GM21515 (cell line): ENCODE measurements around the gene PIGU.
"Not testable (repeated sequence)": the region's sequence is repeated elsewhere in the genome, so short reads cannot be mapped to it uniquely, and the experiment has no call there.

Experiments used
- ATAC-seq: cut with Tn5 transposase; IDR thresholded peaks from one replicate; pipeline ENCODE4 v1.9.1; 2021; ENCODE audit not compliant: unreplicated experiment

Gene PIGU

DNA sequence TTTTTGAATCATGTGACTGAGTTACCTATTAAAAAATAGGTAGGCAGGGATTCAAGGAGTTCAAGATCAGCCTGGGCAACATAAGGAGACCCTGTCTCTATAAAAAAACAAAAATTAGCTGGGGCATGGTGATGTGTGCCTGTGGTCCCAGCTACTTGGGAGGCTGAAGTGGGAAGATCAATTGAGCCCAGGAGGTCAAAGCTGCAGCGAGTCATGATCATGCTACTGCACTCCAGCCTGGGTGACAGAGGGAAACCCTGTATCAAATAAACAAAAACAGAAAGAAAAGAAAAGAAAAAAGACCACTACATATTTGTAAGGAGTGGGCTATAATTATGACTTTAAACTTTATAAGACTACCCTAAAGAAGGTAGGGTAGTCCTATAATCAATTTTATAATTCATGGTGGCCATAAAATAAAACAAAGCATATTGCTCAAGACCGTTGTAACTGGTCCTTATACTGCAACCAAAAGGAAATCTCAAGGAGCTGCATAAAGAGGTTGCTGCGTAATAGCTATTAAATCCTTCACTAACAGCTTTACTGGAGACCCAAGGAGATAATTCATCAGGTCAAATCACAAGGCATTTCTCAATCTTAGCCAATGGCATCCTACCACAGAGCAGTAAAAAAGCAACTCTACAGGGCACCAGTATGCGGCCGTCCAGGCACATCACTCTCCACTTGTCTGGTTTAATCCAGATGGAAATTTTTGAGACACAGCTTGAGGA is 13.5 kb downstream of the PIGU start:
- ATAC-seq: no peak

DNA sequence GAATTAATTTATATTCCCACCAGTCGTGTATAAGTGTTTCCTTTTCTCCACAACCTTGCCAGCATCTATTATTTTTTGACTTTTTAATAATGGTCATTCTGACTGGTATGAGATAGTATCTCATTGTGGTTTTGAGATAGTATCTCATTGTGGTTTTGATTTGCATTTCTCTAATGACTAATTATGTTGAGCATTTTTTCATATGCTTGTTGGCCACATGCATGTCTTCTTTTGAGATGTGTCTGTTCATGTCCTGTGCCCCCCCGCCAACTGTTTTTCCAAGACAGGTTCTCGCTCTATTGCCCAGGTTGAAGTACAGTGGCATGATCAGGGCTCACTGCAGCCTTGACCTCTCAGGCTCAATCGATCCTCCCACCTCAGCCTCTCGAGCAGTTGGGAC is 15.1 kb downstream of the PIGU start:
- ATAC-seq: not testable (repeated sequence)

DNA sequence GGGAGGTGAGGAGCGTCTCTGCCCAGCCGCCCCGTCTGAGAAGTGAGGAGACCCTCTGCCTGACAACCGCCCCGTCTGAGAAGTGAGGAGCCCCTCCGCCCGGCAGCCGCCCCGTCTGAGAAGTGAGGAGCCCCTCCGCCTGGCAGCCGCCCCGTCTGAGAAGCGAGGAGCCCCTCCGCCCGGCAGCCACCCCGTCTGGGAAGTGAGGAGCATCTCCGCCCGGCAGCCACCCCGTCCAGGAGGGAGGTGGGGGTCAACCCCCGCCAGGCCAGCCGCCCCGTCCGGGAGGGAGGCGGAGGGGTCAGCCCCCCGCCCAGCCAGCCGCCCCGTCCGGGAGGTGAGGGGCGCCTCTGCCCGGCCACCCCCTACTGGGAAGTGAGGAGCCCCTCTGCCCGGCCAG is 18.2 kb downstream of the PIGU start:
- not testable (repeated sequence) for ATAC-seq

DNA sequence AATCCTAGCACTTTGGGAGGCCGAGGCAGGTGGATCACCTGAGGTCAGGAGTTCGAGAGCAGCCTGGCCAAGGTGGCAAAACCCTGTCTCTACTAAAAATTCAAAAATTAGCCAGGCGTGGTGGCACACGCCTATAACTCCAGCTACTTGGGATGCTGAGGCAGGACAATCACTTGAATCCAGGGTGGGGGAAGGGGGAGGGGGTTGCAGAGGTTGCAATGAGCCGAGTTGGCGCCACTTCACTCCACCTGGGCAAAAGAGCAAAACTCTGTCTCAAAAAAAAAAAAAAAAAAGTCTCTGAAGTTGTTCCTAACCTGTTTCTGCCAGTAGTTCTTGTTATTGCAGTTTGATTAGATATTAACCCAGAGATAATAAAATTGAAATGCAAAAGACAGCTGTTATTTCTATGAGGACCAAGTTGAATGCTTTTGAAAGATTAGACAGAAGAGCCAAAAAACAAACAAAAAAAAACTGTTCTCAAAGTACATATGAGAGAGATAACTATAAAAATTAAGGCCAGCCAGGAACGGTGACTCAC is 22.6 kb downstream of the PIGU start:
- no peak for ATAC-seq

DNA sequence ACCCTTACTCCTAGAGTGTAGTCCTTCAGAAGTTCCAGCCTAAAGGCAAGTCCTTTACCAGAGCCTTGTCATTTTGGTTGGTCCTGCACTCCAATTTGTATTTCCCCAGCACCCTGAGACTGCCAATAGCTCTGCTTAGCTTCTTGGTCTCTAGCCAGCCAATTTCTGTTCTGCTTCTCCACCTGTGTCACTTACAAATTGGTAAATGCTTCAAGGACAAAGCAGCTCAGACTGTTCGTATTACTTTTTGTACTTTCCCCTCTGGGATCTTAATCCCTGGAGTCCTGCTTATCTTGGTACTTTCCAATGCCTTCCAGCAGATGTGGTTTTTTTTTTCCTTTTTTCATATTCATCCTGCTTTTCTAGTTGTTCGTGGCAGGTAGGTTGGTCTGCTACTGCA is 25.7 kb downstream of the PIGU start:
- no peak for ATAC-seq

DNA sequence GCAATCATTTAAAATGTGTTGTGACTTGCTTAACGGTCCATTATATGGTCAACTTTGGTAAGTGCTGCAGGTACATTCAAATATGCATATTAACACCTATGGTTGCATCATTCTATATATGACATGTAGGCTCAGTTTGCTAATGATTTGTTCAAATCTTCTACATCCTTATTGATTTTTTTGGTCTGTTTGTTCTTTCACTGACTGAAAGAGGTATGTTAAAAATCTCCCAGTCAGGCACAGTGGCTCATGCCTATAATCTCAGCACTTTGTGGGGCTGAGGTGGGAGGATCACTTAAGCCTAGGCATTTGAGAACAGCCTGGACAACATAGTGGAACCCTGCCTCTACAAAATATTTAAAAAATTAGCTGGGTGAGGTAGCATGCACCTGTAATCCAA is 29.2 kb downstream of the PIGU start:
- no peak for ATAC-seq

DNA sequence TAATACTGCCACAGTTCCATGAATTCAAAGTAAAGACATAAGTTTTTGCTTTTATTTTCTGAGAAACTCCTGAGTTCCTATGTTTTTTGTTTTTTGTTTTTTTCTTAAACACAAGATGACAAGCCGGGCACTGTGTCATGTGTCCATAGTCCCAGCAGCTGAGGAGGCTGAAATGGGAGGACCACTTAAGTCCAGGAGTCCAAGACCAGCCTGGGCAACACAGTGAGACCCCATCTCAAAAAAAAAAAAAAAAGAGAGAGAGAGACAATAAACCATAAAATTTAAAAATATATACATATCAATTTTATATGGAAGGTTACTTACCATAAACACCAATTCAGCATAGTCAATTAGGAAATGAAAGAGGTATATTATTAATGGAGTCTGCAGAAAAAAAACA is 31.9 kb downstream of the PIGU start:
- no peak for ATAC-seq

DNA sequence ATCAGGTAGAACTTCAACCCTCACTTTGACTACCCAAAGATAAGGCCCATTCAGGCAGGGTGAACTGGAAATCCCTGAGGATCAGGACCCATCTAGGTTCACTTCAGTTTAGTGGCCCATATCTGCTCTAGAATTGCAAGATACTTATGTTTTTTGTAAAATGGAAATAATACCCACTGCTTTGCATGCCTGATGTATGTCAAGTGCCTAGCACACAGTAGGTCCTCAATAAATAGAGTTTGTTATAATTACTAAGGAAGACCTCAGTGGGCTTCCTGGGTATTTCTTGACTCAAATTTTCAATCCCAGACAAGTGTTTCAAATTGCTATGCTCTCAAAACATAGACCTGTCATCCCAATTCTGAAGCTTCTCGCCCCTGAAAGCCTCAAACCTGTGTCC is 32.5 kb downstream of the PIGU start:
- ATAC-seq: no peak

DNA sequence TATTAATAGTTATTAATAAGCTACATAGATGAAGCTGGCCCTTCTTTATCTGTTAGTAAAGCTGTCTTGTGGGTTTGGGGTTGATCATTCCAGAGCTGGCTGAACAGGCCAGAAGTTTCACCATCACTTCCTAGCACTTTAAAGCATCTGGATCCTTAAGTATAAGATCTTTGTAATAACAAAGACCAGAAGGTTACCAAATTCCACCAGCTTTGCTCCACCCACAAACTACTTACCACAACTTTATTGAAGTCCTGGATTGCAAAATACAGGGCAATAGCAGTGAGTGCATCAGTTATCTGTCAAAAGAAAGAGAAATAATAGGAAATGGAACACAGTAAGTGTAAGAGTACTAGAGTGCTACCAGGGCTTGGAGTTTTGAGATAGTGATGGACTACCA is 33.0 kb downstream of the PIGU start:
- ATAC-seq: no peak

DNA sequence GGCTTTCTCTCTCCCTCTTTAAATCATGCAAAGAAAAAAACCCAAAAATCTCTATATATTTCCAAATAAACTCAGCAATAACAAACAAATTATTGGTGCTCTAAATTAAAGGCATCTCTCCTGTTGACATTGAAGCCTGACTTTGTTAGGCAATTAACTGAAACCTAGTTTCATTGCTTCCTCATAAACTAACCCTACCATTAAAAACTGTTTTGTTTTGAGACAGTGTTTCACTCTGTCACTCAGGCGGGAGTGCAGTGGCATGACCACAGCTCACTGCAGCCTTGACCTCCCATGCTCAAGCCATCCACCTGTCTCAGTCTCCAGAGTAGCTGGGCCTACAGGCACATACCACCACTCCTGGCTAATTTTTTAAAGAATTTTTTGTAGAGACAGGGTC is 34.9 kb downstream of the PIGU start:
- ATAC-seq: no peak

DNA sequence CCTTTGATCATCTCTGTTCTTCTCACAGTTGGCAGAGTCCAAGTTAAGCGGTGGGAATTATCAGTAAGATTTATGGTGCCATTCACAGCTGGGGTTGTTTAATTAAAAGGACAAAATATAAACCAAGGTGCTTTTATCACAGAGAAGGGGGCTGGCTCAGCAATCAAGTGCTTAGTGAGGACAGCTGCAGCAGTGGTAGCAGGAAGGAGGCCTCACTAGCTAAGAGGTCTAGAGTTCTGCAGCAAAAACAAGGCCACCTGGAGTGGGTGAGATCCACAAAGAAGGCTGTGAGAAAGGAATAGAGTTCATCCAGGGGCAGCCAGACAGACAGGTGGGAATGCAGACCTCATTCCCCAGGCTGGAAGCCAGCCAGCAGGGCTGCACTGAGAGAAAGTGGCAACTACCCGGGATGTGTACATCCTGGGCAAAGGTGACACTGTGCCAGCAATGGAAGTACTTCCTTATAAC is 37.1 kb downstream of the PIGU start:
- no peak for ATAC-seq

DNA sequence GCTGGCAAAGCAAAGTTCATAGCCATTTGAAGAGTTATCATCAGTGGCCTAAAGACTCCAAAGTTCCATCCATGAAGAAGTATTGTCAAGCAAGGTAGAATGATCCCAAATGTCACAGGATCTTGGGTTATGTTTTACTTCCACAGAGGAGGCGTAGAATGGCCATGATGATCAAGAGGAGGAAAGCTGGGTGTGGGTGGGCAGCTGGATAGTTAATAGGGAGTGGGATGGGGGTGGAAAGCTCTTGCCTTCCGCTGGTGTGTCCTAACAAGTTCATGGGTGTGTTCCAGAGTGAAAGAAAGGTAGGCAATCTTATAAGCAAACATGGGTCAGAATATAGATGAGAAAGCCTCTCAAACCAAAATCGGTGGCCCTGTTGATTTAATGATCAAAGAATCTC is 38.4 kb downstream of the PIGU start:
- ATAC-seq: no peak

DNA sequence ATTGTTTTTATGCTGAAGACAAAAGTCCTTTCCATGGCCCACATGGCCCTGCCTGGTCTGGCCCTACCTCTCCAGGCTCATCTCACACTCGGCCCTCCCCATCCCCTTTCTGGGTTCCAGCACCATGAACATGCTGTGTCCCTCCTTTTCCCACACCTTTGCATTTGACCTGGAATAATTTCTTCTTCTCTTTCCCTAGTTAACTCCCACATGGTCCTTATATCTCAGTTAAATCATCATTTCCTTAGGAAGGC is 38.9 kb downstream of the PIGU start:
- ATAC-seq: no peak

DNA sequence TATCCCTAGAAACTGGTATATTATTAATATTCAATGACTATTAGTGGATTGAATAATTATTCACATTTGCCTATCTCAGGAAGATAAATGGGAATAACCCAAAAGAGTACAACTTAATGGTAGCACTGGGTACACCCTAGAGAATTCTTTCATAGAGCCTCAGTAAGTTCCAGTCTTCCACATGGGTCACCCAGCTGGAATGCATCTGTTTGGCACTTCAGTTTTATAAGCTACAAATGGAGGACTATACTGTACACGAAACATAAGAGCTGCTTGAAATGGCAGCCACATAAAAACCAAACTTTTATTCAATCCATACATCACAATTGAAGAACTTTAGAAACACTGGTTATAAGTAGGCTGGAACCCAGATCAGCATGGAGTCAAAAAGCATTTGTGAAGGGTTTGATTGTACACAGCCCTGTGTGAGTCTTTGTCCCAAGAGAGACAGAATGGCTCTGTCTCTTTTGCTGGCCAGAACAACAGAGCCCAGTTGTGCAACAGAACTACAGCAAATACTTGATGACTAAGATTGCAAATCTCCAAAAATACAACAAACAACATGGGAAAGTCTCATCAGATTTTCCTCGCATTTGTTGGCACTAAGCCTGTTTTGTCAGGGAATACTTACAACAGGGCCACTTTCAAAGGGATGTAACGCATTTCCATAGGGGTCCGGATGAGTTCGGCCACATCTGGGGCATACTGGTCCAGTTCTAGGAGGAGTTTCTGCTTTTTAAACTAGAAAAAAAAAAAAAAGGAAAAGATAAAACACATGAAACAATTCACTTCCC is 39.5 kb downstream of the PIGU start:
- no peak for ATAC-seq

DNA sequence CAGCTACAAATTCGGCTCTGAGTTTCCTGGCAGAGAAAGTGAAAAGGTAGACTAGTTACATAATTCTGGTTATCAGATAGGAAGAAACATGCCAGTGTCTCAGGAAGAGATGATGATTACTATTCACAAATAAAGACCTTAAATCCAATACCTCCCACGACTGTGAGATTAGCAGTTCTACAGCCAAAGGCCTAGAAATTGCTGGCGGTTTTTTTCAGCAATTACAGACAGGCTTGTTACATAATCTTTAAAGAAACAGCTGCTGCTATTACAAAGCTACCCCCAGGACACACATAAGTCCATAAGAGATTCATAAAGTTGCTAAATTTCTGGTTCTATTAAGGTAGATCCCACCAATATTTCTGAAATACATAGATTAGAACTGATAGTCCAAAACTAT is 40.2 kb downstream of the PIGU start:
- ATAC-seq: no peak

DNA sequence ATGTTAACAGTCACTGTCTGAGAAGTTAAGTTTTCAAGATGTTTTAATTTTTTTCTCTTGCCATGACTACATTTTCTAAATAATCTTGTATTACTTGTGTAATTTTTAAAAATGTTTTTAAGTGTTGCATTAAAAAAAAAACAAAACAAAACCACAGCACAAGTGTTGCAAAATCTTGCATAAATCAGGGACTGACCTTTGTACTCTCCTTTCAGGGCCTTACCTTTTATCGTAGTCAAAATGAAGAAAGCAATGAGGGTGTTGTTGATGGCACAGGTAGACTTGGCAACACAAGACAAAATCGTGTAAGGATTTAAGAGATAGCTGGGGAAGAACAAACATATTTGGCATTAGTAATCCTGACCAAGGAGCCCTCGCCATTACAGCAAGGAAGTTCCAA is 42.5 kb downstream of the PIGU start:
- no peak for ATAC-seq

DNA sequence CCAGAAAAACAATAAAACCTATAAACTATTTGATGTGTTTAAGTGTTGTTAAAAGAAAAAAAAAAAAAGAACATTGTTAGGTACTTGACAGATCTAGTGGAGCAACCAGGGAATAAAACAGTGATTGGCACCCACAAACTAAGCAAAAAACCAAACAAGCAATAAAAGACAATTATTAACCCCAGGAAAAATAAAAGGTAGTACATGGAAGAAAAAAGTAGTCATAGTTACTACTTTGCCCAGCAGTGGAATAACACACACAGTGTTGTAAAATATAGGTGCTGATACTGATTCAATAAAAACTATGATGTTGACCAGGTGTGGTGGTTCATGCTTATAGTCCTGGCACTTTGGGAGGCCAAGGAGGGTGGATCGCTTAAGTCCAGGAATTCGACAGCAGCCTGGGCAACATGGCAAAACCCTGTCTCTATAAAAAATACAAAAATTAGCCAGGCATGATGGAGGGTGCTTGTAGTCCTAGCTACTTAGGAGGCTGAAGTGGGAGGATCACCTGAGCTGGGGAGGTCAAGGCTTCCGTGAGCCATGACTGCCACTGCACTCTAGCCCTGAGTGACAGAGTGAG is 43.9 kb downstream of the PIGU start:
- no peak for ATAC-seq

DNA sequence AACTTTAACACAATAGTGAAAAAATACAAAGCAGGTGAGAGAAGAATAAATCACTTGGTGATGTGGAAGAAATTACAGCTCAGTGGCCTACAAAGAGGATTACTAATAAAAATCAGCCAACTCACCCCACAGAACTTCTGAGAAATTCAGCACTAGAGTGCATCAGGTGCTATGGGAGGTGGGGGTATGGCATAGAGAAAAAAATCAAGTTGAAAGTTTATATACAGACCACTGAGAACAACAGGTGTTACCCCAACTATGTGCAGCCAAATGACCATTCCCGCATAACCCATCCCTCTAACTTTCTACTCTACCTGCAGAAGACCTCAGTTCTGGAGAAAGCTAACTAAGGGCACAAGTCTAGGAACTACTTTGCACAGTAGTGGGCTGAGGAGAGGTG is 47.0 kb downstream of the PIGU start:
- no peak for ATAC-seq

DNA sequence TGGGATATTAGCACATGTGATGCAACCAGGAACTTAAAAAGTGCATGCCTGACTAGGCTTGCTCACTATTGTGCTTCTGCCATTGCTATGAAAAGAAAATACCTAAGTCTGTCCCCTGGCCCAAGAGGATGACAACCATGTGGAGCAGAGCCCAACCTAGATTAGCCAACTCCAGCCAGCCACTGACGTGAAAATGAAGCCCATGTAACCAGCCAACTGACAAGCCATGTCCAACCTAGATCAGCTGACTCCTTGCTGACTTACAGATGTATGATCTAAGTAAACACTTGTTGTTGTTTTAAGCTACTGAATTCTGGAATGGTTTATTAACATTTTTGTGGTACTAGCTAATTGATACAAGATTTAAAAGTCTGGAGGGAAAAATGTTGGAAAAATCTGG is 47.5 kb downstream of the PIGU start:
- no peak for ATAC-seq

DNA sequence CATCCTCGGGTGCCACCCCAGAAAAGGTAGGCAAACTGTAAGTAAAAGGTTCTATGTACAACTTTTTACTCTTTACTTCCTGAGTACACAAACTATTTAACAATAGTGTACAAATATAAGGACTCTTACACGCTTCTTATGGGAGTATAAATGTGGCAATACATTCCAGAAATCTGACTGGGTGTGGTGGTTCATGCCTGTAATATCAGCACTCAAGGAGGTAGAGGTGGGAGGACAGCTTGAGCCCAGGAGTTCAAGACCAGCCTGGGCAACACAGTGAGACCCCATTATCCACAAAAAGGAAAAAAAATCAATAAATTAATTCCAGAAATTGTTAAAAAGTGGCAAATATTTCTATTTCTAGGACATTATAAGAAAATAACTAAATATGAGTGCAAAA is 48.9 kb downstream of the PIGU start:
- no peak for ATAC-seq

DNA sequence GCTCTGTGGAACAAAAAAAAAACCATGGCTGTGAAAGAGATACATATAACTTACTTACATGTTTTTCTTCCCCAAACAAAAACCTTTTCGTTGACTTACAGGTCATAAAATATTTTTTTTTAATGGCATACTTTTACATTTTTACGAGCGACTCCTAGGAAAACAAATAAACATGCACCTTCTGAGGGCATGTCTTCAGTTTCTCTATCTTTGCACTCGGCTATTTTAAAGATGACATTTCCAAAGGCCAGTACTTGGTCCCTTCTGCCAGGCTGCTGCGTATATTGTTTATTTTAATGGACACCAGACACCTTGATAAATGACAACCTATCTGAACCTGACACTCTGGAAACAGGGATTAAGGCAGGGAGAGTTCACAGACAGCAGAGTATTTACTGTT is 49.4 kb downstream of the PIGU start:
- ATAC-seq: no peak

DNA sequence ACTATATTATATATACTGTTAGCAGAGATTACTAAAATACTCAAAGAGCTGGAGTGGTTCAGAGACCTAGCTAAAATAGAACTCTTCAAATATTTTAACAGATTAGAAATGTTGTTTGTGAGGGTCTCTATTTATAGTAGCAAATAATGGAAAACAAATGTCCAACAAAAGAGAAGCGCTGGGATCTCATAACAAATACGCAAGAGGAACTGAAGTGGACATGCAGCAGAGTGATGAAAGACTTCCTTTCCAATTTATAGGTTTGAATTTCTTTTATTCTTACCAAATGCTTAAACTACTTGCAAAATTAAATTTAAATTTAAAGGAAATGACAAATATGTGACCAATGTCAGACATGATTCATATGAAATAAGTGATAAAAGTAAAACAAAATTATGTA is 49.9 kb downstream of the PIGU start:
- no peak for ATAC-seq
